HUES64 (cell line): Measurements from ENCODE around the gene CTDSPL.

Experiments
- H3K27ac ChIP-seq: 2 replicates; pipeline ENCODE4 v1.7.0; 2013; ENCODE audit warnings: low read depth, low read length, inconsistent platforms
- H3K27me3 ChIP-seq: 2 replicates; pipeline ENCODE4 v1.6.1; 2013; ENCODE audit warnings: mild to moderate bottlenecking, low read length; ENCODE audit not compliant: insufficient read depth
- H3K36me3 ChIP-seq: 2 replicates; pipeline ENCODE4 v1.6.1; 2013; ENCODE audit warnings: mild to moderate bottlenecking, low read length; ENCODE audit not compliant: insufficient read depth
- H3K4me1 ChIP-seq: 2 replicates; pipeline ENCODE4 v1.6.1; 2013; ENCODE audit warnings: mild to moderate bottlenecking, low read length, moderate library complexity; ENCODE audit not compliant: insufficient read depth
- H3K4me3 ChIP-seq: 2 replicates; pipeline ENCODE4 v1.5.1; 2013; ENCODE audit warnings: mild to moderate bottlenecking, low read length, moderate library complexity
- H3K9ac ChIP-seq: 2 replicates; pipeline ENCODE4 v1.6.1; 2013; ENCODE audit warnings: mild to moderate bottlenecking, low read depth, low read length
- H3K9me3 ChIP-seq: 2 replicates; pipeline ENCODE4 v1.6.1; 2013; ENCODE audit warnings: low read depth, low read length; ENCODE audit not compliant: insufficient read depth
- WGBS: fragments of 150-250, 120-280 bp; methylation state at CpG from one replicate; pipeline ENCODE4 v1.1.7; 2013; ENCODE audit warnings: missing lambda C conversion rate; 5-methylcytosine and 5-hydroxymethylcytosine counted together

The CTDSPL gene

DNA sequence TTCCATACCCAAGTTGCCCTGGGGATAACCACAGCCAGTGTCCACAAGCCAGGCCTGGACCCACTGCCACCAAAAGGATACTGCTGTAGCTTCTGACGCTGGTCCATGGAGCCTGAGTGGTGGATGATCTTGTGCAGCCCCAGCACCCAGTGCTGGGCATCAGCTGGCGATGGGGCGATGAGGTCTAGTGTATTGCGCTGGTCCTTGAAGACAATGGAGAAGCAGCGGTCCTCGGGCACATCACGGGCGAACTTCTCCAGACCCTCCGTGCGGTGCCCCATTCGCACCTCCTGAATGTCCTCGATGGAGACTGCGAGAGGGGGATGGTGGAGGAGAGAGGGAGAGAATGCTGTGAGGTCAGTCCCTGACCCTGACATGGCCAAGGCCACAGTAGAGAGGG, 154.7 kb downstream of the CTDSPL start:
- WGBS = 97% methylated on average over 13 of the region's 13 CpGs
- Histone ChIP-seq H3K4me3 (no peak overlapping the region), H3K4me1 (no peaks in the 10 kb centered on the region), H3K9me3 (no peaks in the 10 kb centered on the region), H3K27ac (no peak overlapping the region), H3K27me3 (no peaks in the 10 kb centered on the region), H3K9ac (no peak overlapping the region), H3K36me3 (peaks cover 12% of the 10 kb centered on the region)

DNA sequence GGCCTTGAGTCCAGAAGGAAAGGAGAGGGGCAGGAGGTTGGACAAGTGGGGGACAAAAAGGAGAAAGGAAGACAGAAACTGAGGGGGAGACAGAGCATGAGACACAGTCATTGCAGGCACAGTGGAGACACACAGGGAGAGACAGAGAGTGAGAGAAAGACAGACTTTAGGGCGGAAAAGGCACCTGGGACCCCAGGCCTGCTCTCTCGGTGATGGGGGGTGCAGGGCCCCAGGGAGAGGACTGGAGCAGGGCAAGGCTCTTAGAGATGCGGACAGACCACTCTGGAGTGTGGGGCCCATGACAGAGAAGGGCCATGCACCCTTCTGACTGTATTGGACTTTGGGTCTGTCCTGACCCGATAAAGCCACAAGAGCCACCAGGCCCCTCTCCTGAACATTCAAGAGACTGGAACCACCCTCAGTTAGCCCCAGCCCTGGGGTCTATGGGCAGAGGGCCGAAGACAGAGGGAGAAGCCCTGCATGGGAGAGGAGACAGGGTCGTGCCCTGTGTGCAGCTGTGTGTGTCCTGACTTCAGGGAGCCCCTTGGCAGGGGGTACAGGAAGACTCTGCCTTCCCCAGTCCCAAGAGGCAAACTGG, 155.3 kb downstream of the CTDSPL start:
- Histone ChIP-seq H3K9ac (no peak overlapping the region), H3K36me3 (peaks cover 12% of the 10 kb centered on the region), H3K9me3 (no peaks in the 10 kb centered on the region), H3K4me3 (no peak overlapping the region), H3K27ac (no peak overlapping the region), H3K27me3 (no peaks in the 10 kb centered on the region), H3K4me1 (no peaks in the 10 kb centered on the region)
- 84% methylated on average over 6 of the region's 6 CpGs for WGBS

DNA sequence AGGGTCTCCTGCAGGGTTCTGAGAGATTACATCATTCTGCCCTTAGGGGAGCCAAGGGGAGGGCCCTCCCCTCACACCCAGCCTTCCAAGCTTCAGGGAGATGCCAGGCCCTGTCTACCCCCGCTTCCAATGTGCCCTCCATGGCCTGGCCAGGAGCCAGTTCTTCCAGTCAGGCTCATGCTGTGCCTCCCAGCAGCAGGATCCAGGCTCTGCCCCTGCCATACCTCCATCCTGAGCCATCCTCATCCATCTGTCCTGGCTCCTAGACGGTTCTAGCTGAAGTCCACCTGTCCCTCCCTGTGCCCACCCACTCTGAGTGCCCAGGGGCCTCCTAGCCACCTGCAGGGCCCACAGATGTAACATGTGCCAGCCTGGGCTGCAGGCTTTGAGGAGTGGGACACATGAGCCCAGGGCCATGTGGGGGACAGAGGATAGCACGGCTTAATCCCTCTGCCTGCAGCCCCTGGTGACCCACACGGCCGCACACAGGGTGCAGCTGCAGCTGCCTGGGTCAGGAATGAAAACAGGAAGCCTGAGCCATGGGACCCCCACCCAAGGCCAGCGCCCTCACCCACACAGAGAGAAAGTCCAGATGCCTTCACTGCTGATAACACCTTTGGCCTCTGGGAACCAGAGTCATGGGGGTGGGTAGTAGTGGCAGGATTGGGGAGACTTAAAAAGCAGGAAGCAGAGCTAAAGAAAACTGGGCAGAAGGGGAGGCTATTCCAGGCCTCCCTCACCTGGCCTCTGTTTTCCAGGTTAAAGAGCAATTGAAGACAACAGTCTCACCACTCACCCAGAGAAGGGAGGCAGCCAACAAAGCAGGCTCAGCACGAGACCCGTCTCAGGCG, 156.0 kb downstream of the CTDSPL start:
- Histone ChIP-seq H3K4me3 (no peak overlapping the region), H3K9ac (no peak overlapping the region), H3K27me3 (no peaks in the 10 kb centered on the region), H3K27ac (no peak overlapping the region), H3K4me1 (no peaks in the 10 kb centered on the region), H3K9me3 (no peaks in the 10 kb centered on the region), H3K36me3 (peaks cover 12% of the 10 kb centered on the region)
- 89% methylated on average over 9 of the region's 9 CpGs for WGBS

DNA sequence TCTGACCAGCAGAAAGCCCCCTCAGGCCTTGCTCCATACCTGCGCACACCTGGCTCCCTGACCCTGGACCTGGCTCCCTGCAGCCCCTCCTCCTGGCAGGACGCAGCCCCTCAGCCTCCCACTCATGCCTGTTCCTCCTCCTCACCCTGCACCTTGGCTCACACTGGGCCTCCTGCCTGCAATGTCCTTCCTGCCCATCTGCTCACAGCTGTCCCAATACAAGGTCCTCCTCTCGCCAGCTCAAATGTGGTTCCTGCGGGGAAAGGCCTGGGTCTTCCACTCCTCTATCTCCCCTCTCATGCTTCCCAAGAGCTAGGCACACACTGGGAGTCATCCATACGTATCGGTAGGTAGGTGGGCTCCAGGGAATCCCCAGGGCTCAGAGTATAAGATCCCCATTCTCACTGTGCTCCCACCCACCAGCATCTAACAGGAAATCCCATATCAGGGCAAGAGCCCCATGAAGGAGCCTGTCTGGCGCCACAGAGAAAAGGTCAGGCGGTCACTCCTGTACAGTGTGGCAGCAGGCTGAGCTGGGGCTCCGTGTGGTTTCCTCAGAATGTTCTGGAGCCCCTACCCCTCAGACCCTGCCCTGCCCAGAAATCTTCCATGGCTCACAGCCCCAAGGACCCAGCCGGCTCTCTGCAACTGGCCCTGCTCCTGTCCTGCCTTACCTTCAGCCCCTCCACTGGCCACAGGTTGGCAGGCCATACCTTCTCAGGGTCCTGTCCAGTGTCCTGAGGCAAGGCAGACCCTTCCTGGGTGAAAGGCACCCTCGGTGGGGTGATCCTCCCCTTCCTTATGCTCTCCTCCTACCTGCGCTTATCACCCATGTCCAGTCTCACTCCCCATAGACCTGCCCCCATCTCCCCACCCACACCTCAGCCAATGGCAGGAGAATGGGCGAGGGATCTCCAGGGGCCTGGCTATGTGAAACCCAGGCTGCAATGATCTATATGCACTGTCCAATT, 156.9 kb downstream of the CTDSPL start:
- H3K27me3 ChIP-seq = peaks cover 5% of the 10 kb centered on the region; the same call in 1 of the 2 replicates
- no peak overlapping the region for H3K9ac ChIP-seq
- 95% methylated on average over 13 of the region's 13 CpGs for WGBS

DNA sequence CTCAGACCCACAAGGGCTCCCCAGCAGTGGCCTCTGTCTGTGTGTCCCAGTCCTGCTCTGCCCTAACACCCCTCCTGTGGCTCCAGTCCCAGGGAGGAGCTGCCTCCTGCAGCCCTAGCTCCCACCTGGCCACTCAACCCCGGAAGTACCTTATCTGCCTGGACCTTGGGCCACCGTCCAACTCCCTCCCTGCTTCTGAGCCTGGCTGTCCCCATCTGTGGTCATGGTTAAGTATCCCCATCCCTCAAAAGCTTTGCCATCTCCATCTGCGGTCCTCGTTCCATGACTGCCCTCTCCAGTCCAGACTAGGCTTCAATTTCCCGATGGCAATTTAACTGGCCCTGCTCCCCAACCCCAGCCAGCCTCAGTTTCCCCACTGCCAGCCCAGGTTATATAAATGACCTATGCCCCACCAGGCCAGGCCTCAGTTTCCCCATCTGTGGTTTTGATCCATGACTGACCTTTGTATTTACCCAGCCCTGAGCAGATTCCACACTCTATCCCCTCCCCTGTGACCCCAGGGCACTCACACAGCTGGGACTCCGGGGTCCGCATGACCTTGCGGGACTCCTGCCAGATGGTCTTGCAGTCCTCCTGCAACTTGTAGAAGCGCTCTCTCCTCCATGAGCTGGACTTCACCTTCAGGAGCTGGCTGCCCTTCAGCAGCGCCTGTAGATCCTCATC, 158.1 kb downstream of the CTDSPL start:
- H3K36me3 ChIP-seq = peaks cover 12% of the 10 kb centered on the region
- H3K4me3 ChIP-seq = no peak overlapping the region
- H3K27me3 ChIP-seq = peaks cover 5% of the 10 kb centered on the region; the same call in 1 of the 2 replicates
- 94% methylated on average over 10 of the region's 10 CpGs for WGBS
- no peaks in the 10 kb centered on the region for H3K4me1 ChIP-seq
- H3K9me3 ChIP-seq = no peaks in the 10 kb centered on the region
- H3K27ac ChIP-seq = no peak overlapping the region
- no peak overlapping the region for H3K9ac ChIP-seq

More for the DNA sequence above, 156.9 kb downstream of the CTDSPL start:
- peaks cover 12% of the 10 kb centered on the region for H3K36me3 ChIP-seq
- H3K27ac ChIP-seq = no peak overlapping the region
- H3K4me1 ChIP-seq = no peaks in the 10 kb centered on the region
- no peaks in the 10 kb centered on the region for H3K9me3 ChIP-seq
- no peak overlapping the region for H3K4me3 ChIP-seq

DNA sequence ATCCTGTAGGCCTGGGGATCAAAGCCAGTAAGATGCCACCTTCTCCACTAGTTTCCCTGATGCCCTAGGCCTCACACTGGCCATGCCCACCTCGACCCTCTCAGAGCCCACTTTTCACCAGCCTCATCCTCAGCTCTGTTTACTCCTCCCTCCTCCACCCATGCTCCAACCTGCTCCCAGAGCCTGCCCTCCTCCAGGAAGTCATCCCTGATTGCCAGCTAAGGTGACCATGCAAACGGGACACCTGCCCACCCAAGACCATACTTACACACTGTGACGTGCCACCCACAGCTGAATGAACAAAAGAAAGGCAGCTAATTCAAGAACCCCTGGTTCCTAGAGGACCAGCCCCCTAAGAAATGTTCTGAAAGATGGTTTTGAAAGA, 158.7 kb downstream of the CTDSPL start:
- 82% methylated on average over 3 of the region's 3 CpGs for WGBS
- Histone ChIP-seq H3K27me3 (peaks cover 5% of the 10 kb centered on the region; the same call in 1 of the 2 replicates), H3K27ac (no peak overlapping the region), H3K9me3 (no peaks in the 10 kb centered on the region), H3K36me3 (peaks cover 12% of the 10 kb centered on the region), H3K4me3 (no peak overlapping the region), H3K4me1 (no peaks in the 10 kb centered on the region), H3K9ac (no peak overlapping the region)

DNA sequence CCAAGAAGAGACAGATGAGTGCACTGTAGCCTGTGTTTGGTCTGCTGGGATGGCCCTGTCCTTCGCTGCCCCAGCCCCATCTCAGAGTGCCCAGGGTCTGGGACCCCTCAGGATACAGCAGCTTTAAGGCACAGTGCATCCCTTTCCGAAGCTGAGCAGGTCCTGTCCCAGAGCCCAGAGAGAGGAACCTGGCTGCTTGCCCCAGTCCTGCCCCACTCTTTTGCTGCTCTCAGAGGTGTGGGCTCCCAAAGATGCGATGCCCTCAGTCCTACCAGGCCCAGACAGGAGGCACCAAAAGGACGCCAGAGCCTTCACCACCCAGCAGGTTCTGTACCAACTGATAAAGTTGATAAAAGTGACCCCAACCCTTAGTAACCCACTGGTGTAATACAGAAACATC, 159.5 kb downstream of the CTDSPL start:
- Histone ChIP-seq H3K4me3 (no peak overlapping the region), H3K4me1 (peaks cover 4% of the 10 kb centered on the region; the same call in 1 of the 2 replicates), H3K27me3 (peaks cover 13% of the 10 kb centered on the region; the same call in 1 of the 2 replicates), H3K9ac (no peak overlapping the region), H3K9me3 (no peaks in the 10 kb centered on the region), H3K27ac (no peak overlapping the region), H3K36me3 (peaks cover 4% of the 10 kb centered on the region)
- WGBS = 93% methylated on average over 4 of the region's 4 CpGs

DNA sequence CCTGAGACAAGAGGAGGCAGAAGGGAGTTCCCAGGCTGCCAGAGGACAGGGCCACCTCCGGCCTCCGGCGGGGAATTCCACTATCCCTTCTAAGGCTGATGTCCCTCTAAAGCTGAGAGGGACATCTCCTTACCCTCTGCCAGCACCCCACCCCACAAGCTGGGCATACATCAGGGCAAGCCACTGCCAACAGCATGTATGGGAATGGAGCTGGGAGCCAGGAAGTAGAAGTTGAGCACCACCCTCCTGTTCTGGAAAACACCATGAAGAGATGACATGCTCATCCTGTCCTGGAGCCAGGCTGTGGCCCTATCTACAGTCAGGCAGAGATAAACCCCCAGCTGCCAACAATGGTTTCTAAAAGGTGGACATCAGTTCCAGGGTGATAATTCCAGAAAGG, 160.6 kb downstream of the CTDSPL start:
- peaks cover 24% of the 10 kb centered on the region for H3K27me3 ChIP-seq
- H3K4me3 ChIP-seq = no peak overlapping the region
- no peaks in the 10 kb centered on the region for H3K36me3 ChIP-seq
- no peaks in the 10 kb centered on the region for H3K9me3 ChIP-seq
- peaks cover 4% of the 10 kb centered on the region; the same call in 1 of the 2 replicates for H3K4me1 ChIP-seq
- 75% methylated on average over 3 of the region's 3 CpGs for WGBS
- no peak overlapping the region for H3K9ac ChIP-seq
- no peak overlapping the region for H3K27ac ChIP-seq

DNA sequence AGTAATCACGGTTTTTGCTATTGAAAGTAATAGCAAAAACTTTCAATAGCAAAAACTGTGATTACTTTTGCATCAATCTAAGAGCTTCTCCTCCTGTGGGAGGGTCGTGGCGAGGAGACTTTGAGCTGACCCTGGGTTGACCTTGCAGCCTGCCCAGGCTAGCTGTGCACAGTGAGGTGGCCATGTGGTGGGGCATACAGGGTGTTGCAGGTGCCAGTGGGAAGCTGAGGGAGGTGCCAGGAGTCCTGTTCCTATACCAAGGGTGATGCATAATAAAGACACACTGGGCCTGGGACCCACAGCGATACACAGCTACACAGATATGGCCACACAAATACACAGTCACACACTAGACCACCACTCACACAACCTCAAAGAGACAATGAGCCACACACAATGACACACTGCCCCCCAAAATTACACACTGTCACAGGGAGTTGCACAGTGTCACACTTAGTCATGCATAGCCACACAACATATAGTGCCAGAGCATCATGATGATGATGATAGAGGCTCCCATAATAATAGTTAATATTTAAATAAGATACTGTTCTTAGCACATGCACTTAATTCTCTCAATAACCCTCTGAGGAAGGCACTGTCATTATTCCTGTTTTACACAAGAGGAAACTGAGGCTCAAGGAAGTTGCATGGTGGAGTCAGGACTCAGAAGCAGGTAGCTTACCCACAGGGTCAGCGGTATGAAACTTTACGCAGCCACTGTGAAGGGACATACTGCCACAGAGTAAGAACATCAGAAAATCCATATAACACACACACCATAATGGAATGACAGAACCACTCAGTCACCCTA, 161.4 kb downstream of the CTDSPL start:
- Histone ChIP-seq H3K36me3 (no peaks in the 10 kb centered on the region), H3K27ac (no peak overlapping the region), H3K4me3 (peak overlapping the region; percentile 79; the same call in 1 of the 2 replicates), H3K4me1 (peaks cover 4% of the 10 kb centered on the region; the same call in 1 of the 2 replicates), H3K27me3 (peaks cover 32% of the 10 kb centered on the region), H3K9me3 (no peaks in the 10 kb centered on the region), H3K9ac (no peak overlapping the region)
- 94% methylated on average over 6 of the region's 6 CpGs for WGBS

DNA sequence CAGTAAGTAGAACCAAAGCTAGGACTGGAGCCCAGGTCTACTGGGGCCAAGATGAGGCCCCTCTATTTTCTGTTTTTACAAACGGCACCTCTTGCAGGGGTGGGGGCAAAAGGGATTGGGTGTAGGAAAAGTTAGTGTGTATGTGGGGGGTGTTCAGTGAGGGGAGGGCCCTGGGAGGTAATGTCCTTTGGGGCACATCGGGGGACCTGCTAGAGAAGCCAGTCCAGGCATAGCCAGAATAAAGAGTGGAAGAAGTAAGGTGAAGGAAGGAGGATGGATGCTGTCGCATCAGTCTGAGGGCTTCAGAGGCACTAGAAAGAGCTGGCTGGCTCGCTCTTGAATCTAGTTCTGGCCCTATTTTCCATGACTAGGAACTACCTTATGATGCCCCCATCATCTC, 165.2 kb downstream of the CTDSPL start:
- H3K9me3 ChIP-seq = no peaks in the 10 kb centered on the region
- no peak overlapping the region for H3K4me3 ChIP-seq
- H3K36me3 ChIP-seq = no peaks in the 10 kb centered on the region
- H3K27ac ChIP-seq = no peak overlapping the region
- 82% methylated on average over 4 of the region's 4 CpGs for WGBS
- no peak overlapping the region for H3K9ac ChIP-seq
- peaks cover 68% of the 10 kb centered on the region for H3K27me3 ChIP-seq
- peaks cover 4% of the 10 kb centered on the region; the same call in 1 of the 2 replicates for H3K4me1 ChIP-seq
